GM21390 (cell line): ENCODE results near the gene TOGARAM1.
A peak's percentile ranks its signal among the peaks of the same experiment; 100 is the strongest.

Experiments
- ATAC-seq: cut with Tn5 transposase; IDR thresholded peaks from one replicate; pipeline ENCODE4 v1.9.1; 2021; ENCODE audit not compliant: unreplicated experiment

Gene TOGARAM1

DNA sequence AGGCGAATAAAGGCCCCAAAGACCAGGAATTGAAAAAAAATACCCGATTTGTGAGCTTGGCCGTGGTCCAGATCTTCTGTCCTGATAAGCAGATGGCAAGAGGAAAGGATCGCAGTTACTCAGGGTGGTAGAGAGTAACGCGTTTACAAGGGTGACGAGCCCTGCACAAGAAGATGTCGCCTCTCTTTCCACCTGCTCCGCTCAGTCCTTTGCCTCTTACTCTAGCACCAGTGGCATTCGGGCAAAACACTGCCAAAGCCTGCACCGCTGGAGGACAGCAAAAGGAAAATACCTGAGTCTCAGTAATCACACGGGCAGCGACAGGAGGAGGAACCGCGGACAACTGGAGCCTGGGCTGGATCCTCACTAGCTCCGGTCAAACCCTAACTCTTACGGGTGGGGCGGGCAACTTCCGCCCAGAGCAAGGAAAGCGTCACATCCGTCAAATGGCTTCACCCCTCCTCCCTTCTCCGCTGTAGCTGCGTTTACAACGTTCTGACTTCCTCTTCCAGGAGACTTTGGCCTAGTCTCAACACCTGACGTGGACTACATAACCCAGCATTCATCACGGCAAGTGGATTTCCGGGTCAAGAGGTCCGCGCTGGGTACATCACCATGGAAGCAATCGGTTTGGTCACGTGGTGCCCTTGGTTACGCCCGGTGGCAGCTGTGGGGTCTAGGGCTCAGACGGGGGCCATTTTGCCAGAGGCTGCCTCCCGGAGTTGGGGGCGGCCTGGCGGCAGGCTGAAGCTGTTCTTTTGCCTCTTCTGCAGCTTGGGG lies at the start of gene TOGARAM1, which contains the start of gene KLHL28:
Gene TOGARAM1, plus strand, starts transcription at position 637 of the 780 bp plus-strand sequence. CDS start 232 bp downstream, outside the sequence.
Gene KLHL28, minus strand, starts transcription at position 394 of the 780 bp plus-strand sequence. CDS start 16,019 bp downstream, outside the sequence.
- ATAC-seq = peak; percentile 90

GRCh38 chr14:44914849-44915248 lies 47.1 kb upstream of the TOGARAM1 start:
- no peak for ATAC-seq

- ATAC-seq = no peak
These were observed 33.2 kb upstream of the TOGARAM1 start for GRCh38 chr14:44928793-44929192.

DNA sequence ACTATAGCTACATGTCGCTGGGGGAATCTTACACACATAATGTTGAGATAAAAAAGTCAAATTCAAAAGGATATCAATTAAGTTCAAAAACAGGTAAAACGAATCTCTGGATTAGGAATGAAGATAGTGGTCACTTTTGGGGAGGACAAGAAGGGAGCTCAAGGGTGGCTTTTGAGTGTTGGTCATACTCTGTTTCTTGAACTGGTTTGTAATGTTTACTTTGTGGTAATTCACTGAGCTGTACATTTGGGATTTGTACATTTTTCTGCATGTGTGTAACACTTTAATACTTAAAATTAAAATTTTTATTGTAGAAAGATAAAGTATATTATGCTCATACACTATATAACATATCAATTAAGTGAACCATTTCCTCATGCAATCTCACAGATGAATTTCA lies 26.8 kb upstream of the TOGARAM1 start:
- no peak for ATAC-seq

DNA sequence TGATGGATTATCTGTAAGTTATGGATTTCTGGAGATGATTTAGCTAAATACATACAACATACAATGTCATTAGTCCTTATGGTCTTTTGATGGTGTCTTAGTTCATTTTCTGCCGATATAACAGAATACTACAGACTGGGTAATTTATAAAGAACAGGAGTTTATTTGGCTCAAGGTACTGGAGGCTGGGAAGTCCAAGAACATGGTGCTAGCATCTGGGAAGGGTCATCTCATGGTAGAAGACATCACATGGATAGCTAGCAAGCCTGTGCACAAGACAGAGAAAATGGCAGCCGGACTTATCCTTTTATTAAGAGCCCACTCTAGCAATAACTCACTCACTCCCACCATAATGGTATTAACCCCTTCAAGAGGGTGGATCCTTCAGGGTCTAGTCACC lies 24.4 kb upstream of the TOGARAM1 start:
- ATAC-seq = no peak

- no peak for ATAC-seq
These were observed 21.8 kb upstream of the TOGARAM1 start for GRCh38 chr14:44940211-44940610.

DNA sequence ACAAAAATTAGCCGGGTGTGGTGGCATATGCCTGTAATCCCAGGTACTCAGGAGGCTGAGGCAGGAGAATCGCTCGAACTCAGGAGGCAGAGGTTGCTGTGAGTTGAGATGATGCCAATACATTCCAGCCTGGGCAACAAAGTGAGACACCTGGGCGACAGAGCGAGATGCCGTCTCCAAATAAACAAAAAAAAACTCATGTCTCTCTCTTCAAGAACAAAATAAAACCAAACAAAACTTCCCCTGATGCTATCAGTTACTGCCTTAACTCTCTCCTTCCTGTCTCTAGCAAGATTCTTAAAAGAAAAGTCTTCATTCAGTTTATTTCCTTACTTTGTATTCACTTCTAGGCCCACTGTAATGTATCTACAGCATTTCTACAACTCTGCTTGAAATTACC lies 21.0 kb upstream of the TOGARAM1 start:
- ATAC-seq = no peak

DNA sequence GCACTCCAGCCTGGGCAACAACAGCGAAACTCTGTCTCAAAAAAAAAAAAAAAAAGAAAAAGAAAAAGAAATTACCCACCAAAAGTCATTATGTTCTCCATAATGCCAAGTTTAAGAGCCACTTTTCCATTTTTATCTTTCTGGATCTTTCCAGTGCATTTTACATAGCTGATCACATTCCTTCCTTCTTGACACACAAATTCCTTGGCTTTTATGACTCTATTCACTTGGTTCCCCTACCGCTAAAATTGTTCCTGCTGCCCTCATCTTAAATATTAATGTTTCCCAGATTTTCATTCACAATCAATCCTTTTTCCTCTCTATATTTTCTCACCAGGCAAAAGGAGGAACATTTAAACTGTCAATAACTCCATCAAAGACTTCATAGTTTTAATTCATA lies 20.4 kb upstream of the TOGARAM1 start:
- ATAC-seq = no peak

- no peak for ATAC-seq
These were observed 19.6 kb upstream of the TOGARAM1 start for GRCh38 chr14:44942436-44942835.

GRCh38 chr14:44944107-44944506 lies 17.9 kb upstream of the TOGARAM1 start:
- no peak for ATAC-seq

DNA sequence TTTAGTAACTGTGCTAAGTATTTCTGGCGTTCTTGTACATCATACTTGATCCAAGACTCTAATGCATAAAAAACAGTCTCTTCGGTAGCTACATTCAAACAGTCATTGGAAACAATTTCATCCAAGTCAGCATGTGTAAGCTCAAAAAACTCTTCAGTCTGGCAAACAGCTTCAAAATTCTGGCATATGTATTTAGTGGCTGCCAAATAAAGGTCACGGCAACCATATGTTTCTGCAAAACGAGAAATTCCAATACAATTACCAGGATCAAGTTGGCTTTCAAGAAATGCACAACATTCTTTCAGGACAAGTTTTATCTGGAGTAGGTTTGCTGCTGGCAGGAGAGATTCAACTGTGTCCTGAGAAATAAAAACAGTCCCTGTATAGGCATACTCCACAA lies 16.7 kb upstream of the TOGARAM1 start:
- ATAC-seq = no peak

- no peak for ATAC-seq
These were observed 10.9 kb upstream of the TOGARAM1 start for GRCh38 chr14:44951051-44951450.

DNA sequence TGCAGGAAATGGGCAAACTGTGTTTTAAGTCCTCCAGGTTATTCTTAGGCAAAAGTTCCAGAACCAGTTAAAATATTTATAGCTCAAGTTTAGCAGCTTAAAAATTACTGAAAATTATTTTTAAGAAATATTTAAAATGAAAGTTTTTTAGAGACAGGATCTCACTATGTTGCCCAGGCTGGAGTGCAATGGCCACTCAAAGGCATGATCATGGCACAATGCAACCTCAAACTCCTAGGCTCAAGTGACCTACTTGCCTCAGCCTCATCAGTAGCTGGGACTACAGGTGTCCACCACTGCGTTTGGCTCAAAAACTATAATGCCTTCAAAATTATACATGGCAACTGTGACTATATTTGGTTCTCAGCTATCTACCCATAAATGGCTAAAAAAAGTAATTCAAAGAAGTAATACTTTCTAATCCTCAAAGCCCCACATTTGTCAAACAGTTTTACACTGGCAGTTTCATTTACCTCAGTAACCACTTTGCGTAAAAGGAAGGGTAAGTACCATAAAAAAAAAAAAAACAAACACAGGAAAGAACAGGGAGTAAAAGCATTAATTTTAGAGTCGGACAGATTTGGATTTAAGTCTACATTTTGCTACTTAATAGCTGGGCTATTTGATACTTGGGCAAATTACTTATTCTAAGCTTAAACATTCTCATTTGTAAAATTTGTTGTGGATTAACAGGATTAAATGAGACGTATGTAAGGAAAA lies 9.4 kb upstream of the TOGARAM1 start:
- no peak for ATAC-seq

GRCh38 chr14:44954750-44955149 lies 7.2 kb upstream of the TOGARAM1 start:
- no peak for ATAC-seq

- ATAC-seq = no peak
These were observed 6.5 kb upstream of the TOGARAM1 start for GRCh38 chr14:44955528-44955927.

- no peak for ATAC-seq
These were observed 5.1 kb upstream of the TOGARAM1 start for GRCh38 chr14:44956866-44957265.

GRCh38 chr14:44959538-44959937 lies 2.5 kb upstream of the TOGARAM1 start:
- ATAC-seq = no peak

- ATAC-seq = no peak
These were observed 1.8 kb upstream of the TOGARAM1 start for GRCh38 chr14:44960146-44960545.

DNA sequence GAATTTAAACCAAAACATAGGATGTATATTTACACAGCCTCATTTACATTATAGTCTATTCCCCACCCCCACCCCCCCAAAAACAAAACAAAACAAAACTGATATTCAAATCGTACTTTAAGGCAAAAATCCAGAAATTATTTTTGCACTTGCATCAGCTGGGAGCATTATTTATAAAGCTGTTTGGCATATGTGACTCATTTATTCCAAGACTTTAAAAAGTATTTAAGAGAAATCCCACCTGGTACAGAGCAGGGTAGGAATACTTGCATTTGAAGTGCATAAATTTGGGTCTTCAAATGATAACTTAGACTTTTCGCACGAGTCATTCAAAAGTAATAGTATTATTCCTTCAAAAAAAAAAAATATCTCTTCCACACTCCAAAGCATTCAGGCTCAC lies 1.3 kb upstream of the TOGARAM1 start:
- no peak for ATAC-seq

- peak; percentile 24 for ATAC-seq
These were observed 838 bp upstream of the TOGARAM1 start for GRCh38 chr14:44961151-44961553.

GRCh38 chr14:44962334-44963043 lies 499 bp downstream of the TOGARAM1 start:
- ATAC-seq = peak; percentile 23
